ENCODE data around the gene BDP1.

DNA sequence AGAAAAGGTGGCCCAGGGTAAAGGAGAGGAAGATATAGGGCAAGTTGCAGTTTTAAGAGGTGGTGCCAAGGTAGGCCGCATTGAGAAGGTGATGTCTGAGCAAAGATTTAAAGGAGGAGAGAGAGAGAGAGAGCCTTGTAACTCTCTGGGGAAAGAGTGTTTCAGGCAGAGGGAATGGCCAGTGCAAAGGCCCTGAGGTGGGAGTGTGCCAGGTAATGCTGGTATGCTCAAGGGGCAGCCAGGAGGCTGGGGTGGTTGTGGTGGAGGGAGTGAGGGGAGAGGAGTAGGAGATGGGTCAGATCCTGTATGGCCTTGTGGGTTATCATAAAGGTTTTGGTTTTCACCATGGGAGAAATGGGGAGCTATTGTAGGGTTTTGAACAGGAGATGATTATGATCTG lies 141.6 kb downstream of the BDP1 start:
- no peak for TF ChIP-seq EZH2phosphoT487 (IDR thresholded peaks at IDR 0.05; ENCODE audit: insufficient read depth, low read depth)
- no peak for TF ChIP-seq EZH2 (IDR thresholded peaks at IDR 0.05; ENCODE audit: insufficient read depth, poor library complexity, severe bottlenecking)

Measured in GM23248 (cell line).